PFSK-1 (cell line): ENCODE measurements around the gene LONRF2.

Experiments
- FOXP2 ChIP-seq: optimal IDR thresholded peaks from 2 replicates; pipeline ENCODE3; 2011; ENCODE audit warnings: borderline replicate concordance, control low read depth, inconsistent platforms; ENCODE audit not compliant: insufficient read depth; ENCODE audit errors: extremely low read length, extremely low read depth
- POLR2AphosphoS5 ChIP-seq: IDR thresholded peaks from 2 replicates; pipeline ENCODE4 v1.6.1; 2012; ENCODE audit warnings: low read depth, mild to moderate bottlenecking, control low read depth, low read length, moderate library complexity
- REST ChIP-seq, 2 experiments: IDR thresholded peaks; 2 replicates each; pipeline versions ENCODE4 v1.6.1 to v1.8.0; 2011 to 2012; ENCODE audit warnings: low read depth in 2 of 2, low read length in 2 of 2, control low read depth in 1 of 2, inconsistent platforms in 1 of 2, mild to moderate bottlenecking in 1 of 2, moderate library complexity in 1 of 2; ENCODE audit not compliant: insufficient read depth in 1 of 2
- SIN3A ChIP-seq: IDR thresholded peaks from 2 replicates; pipeline ENCODE4 v1.6.1; 2012; ENCODE audit warnings: mild to moderate bottlenecking, low read length, moderate library complexity, borderline replicate concordance; ENCODE audit not compliant: insufficient read depth
- TAF1 ChIP-seq: IDR thresholded peaks from 2 replicates; pipeline ENCODE4 v1.6.1; 2012; ENCODE audit warnings: low read length, control low read depth, borderline replicate concordance; ENCODE audit not compliant: insufficient read depth

LONRF2 gene

GRCh38 chr2:100257939-100258338 is 64.4 kb downstream of the LONRF2 start:
- no peak for TF ChIP-seq FOXP2
- TF ChIP-seq POLR2AphosphoS5, result no peak
- no peak for TF ChIP-seq SIN3A
- no peak for TF ChIP-seq TAF1
- TF ChIP-seq REST (IDR thresholded peaks at IDR 0.05; ENCODE audit: insufficient read depth in 1 of 2, low read depth in 2 of 2, low read length in 2 of 2), result no peak

GRCh38 chr2:100256849-100257248 is 65.5 kb downstream of the LONRF2 start:
- TF ChIP-seq TAF1 (no peak), REST (IDR thresholded peaks at IDR 0.05; ENCODE audit: insufficient read depth in 1 of 2, low read depth in 2 of 2, low read length in 2 of 2) (no peak), SIN3A (no peak), FOXP2 (no peak), POLR2AphosphoS5 (no peak)

- TF ChIP-seq FOXP2 (no peak), SIN3A (no peak), TAF1 (no peak), POLR2AphosphoS5 (no peak), REST (IDR thresholded peaks at IDR 0.05; ENCODE audit: insufficient read depth in 1 of 2, low read depth in 2 of 2, low read length in 2 of 2) (no peak)
Measured at GRCh38 chr2:100256416-100256815, 65.9 kb downstream of the LONRF2 start.

- TF ChIP-seq POLR2AphosphoS5, result no peak
- no peak for TF ChIP-seq SIN3A
- TF ChIP-seq FOXP2, result no peak
- TF ChIP-seq REST (IDR thresholded peaks at IDR 0.05; ENCODE audit: insufficient read depth in 1 of 2, low read depth in 2 of 2, low read length in 2 of 2), result no peak
- no peak for TF ChIP-seq TAF1
Measured at GRCh38 chr2:100254646-100255210, 67.6 kb downstream of the LONRF2 start.

- TF ChIP-seq FOXP2, result no peak
- TF ChIP-seq POLR2AphosphoS5, result no peak
- no peak for TF ChIP-seq TAF1
- TF ChIP-seq SIN3A, result no peak
- TF ChIP-seq REST (IDR thresholded peaks at IDR 0.05; ENCODE audit: insufficient read depth in 1 of 2, low read depth in 2 of 2, low read length in 2 of 2), result no peak
Measured at GRCh38 chr2:100253786-100254185, 68.5 kb downstream of the LONRF2 start.
